Endothelial cell of umbilical vein (primary cell): ENCODE measurements around the gene RBM33. TPM values are rescaled to one million over a fixed set of nuclear protein-coding genes. Genes with fewer than 3 reads are reported as not detected.

Experiments used
- BruUV-seq: library from RNA; stranded (reverse); fragments of 400-500 nt; replicated peaks from 2 replicates; lab custom pipeline; 2021; lab: Mats Ljungman, UMichigan
- CTCF ChIA-PET: fragments of 300-600, 350-600 bp; sonication (Branson Sonifier 250); formaldehyde crosslinking; loops from one replicate; lab custom pipeline; 2021; ENCODE audit warnings: antibody characterized with exemption, inconsistent platforms; lab: Charles Lee
- POLR2A ChIA-PET: fragments of 300-600, 350-600 bp; sonication (Branson Sonifier 250); formaldehyde crosslinking; loops from one replicate; lab custom pipeline; 2021; ENCODE audit warnings: antibody characterized with exemption, inconsistent platforms; lab: Charles Lee
- DNase-seq: peaks from one replicate; pipeline ENCODE4 v3.0.0-alpha.2; 2011; ENCODE audit warnings: low read depth, low spot score
- FAIRE-seq: peaks from 2 replicates; lab custom pipeline; 2011; peaks lifted over from hg19 to GRCh38; lab: Jason Lieb, UNC
- H2AFZ ChIP-seq: 2 replicates; pipeline ENCODE4 v1.6.0; 2012; ENCODE audit warnings: low read depth, low read length, control low read depth, inconsistent platforms
- H3K27ac ChIP-seq: 2 replicates; pipeline ENCODE4 v1.5.1; 2011; ENCODE audit warnings: low read depth, mild to moderate bottlenecking, control low read depth, low read length, moderate library complexity; ENCODE audit not compliant: insufficient read depth
- H3K27me3 ChIP-seq, 2 experiments: 2 replicates each; pipeline versions ENCODE4 v1.6.0 to v1.6.1; 2011; ENCODE audit warnings: low read length in 2 of 2, mixed read lengths in 1 of 2; ENCODE audit not compliant: control insufficient read depth in 2 of 2, insufficient read depth in 2 of 2
- H3K36me3 ChIP-seq, 2 experiments: 2 replicates in 1 of 2; 3 replicates in 1 of 2; pipeline ENCODE4 v1.5.1; 2011; ENCODE audit warnings: low read length in 2 of 2, mild to moderate bottlenecking in 1 of 2, moderate library complexity in 1 of 2; ENCODE audit not compliant: control insufficient read depth in 2 of 2, insufficient read depth in 2 of 2; ENCODE audit errors: extremely low read depth in 1 of 2
- H3K4me1 ChIP-seq: 3 replicates; pipeline ENCODE4 v1.5.1; 2011; ENCODE audit warnings: mild to moderate bottlenecking, low read length; ENCODE audit not compliant: control insufficient read depth, insufficient read depth; ENCODE audit errors: extremely low read depth
- H3K4me2 ChIP-seq: 2 replicates; pipeline ENCODE4 v1.6.1; 2011; ENCODE audit warnings: low read length, control low read depth, mixed read lengths; ENCODE audit not compliant: insufficient read depth
- H3K4me3 ChIP-seq, 3 experiments: fragments of 200-600 bp in 1 of 3; sonication (generic), shearing (Covaris generic) in 1 of 3; replicated peaks in 1 of 3; 2 replicates each; pipeline ENCODE4 v1.5.1; 2011 to 2016; ENCODE audit warnings: control low read depth in 3 of 3, low read length in 3 of 3, mild to moderate bottlenecking in 2 of 3, inconsistent platforms in 1 of 3, low read depth in 1 of 3, moderate library complexity in 1 of 3; ENCODE audit not compliant: insufficient read depth in 1 of 3
- H3K79me2 ChIP-seq: 2 replicates; pipeline ENCODE4 v1.6.0; 2012; ENCODE audit warnings: low read length, inconsistent platforms; ENCODE audit not compliant: control insufficient read depth, insufficient read depth
- H3K9ac ChIP-seq: replicated peaks from 2 replicates; pipeline ENCODE3; 2011; ENCODE audit warnings: low read length, control low read depth; ENCODE audit not compliant: insufficient read depth; ENCODE audit errors: extremely low read depth
- H3K9me1 ChIP-seq: replicated peaks from 3 replicates; pipeline ENCODE4 v1.6.0; 2011; ENCODE audit warnings: mild to moderate bottlenecking, low read length; ENCODE audit not compliant: control insufficient read depth, insufficient read depth; ENCODE audit errors: extremely low read depth
- H3K9me3 ChIP-seq: replicated peaks from 2 replicates; pipeline ENCODE4 v1.5.1; 2012; ENCODE audit warnings: low read length, inconsistent platforms; ENCODE audit not compliant: control insufficient read depth, insufficient read depth
- H4K20me1 ChIP-seq: replicated peaks from 2 replicates; pipeline ENCODE3; 2011; ENCODE audit warnings: mild to moderate bottlenecking, low read length; ENCODE audit not compliant: control insufficient read depth, insufficient read depth; ENCODE audit errors: extremely low read depth
- CTCF ChIP-seq, 2 donors: IDR thresholded peaks; 1 replicate in 1 of 2; 2 replicates in 1 of 2; pipeline ENCODE4 v1.5.1; 2011; ENCODE audit warnings: low read length in 2 of 2, mild to moderate bottlenecking in 2 of 2, moderate library complexity in 2 of 2, control low read depth in 1 of 2, inconsistent platforms in 1 of 2, low read depth in 1 of 2; ENCODE audit not compliant: insufficient read depth in 1 of 2; ENCODE audit errors: extremely low read depth in 1 of 2
- EZH2 ChIP-seq: IDR thresholded peaks from 2 replicates; pipeline ENCODE4 v1.6.1; 2012; ENCODE audit warnings: borderline replicate concordance, low read depth, mild to moderate bottlenecking, moderate library complexity, low read length, inconsistent platforms; ENCODE audit not compliant: severe bottlenecking
- FOS ChIP-seq: IDR thresholded peaks from 2 replicates; pipeline ENCODE4 v1.6.1; 2011; ENCODE audit warnings: mild to moderate bottlenecking, low read length, moderate library complexity, borderline replicate concordance; ENCODE audit not compliant: insufficient read depth
- GATA2 ChIP-seq: IDR thresholded peaks from 2 replicates; pipeline ENCODE4 v1.7.0; 2011; ENCODE audit warnings: low read depth, mild to moderate bottlenecking, moderate library complexity, mixed read lengths, low read length; ENCODE audit not compliant: insufficient read length, insufficient read depth
- JUN ChIP-seq: IDR thresholded peaks from 2 replicates; pipeline ENCODE4 v1.6.1; 2011; ENCODE audit warnings: borderline replicate concordance, low read depth; ENCODE audit not compliant: insufficient read length, insufficient read depth
- MAX ChIP-seq: IDR thresholded peaks from 2 replicates; pipeline ENCODE4 v1.6.1; 2011; ENCODE audit not compliant: insufficient read depth, insufficient read length
- MYC ChIP-seq: IDR thresholded peaks from one replicate; pipeline ENCODE4 v1.6.1; 2011; ENCODE audit warnings: mild to moderate bottlenecking, low read depth, low read length
- POLR2A ChIP-seq: IDR thresholded peaks from 2 replicates; pipeline ENCODE4 v1.6.1; 2012; ENCODE audit warnings: low read depth, mild to moderate bottlenecking, control low read depth, low read length
- POLR2AphosphoS5 ChIP-seq: IDR thresholded peaks from 2 replicates; pipeline ENCODE4 v1.6.1; 2012; ENCODE audit warnings: low read depth, mild to moderate bottlenecking, control low read depth, low read length, moderate library complexity; ENCODE audit not compliant: insufficient read depth
- dilution Hi-C: fragments of 300-500 bp; cut with MboI; formaldehyde crosslinking; loops from one replicate; pipeline ENCODE4 v1.15.0; 2019; ENCODE audit warnings: low sequenced_read_pairs; ENCODE audit not compliant: extremely low pct_ligation_motif_present
- intact Hi-C: fragments of 100-400 bp; cut with micrococcal nuclease; formaldehyde crosslinking; loops from one replicate; pipeline ENCODE4 v1.10.0; 2022
- polyA plus RNA-seq, 4 experiments: library from polyadenylated mRNA; depleted of rRNA in 3 of 4; stranded (reverse) in 3 of 4; unstranded in 1 of 4; fragments of >200 nt; gene quantifications; 2 replicates each; pipeline versions ENCODE4 v1.2.1 to v1.2.3, GENCODE V29; 2011 to 2012; ENCODE audit warnings: missing spikeins in 1 of 4
- total RNA-seq: library from RNA; stranded (reverse); gene quantifications from 2 replicates; pipeline ENCODE4 v1.2.3, GENCODE V29; 2021

RBM33 gene
- total and polyA plus RNA-seq, 2 donors (not counting 3 experiments of a cell fraction or from before 2014, with no cell fraction given) = 16.2 to 68.2 TPM

- no peak for TF ChIP-seq FOS
- TF ChIP-seq CTCF (IDR thresholded peaks at IDR 0.05; ENCODE audit: extremely low read depth in 1 of 2, insufficient read depth in 1 of 2, low read depth in 1 of 2, low read length in 2 of 2) = no peak
- TF ChIP-seq MAX = no peak
- TF ChIP-seq EZH2 = no peak
- TF ChIP-seq JUN = no peak
- no peak for TF ChIP-seq MYC
- no peak for TF ChIP-seq POLR2AphosphoS5
- TF ChIP-seq POLR2A = no peak
- TF ChIP-seq GATA2 = no peak
- H3K9ac ChIP-seq = no peak overlapping the region
- dilution Hi-C loops = no loop called here
- no peak for DNase-seq
- H3K27me3 ChIP-seq = peaks cover 0 to 2% of the 10 kb centered on the region in 2 experiments
- ChIA-PET POLR2A (no interaction called here), CTCF (interaction anchor here (2.5 kb wide), 1 partner anchor 187 kb away, joined by 12 read pairs; no protein-coding TSS in a partner anchor)
- BruUV-seq = no TSS peak
- no peaks in the 10 kb centered on the region for H3K4me1 ChIP-seq
- no peak overlapping the region for H3K27ac ChIP-seq
- H3K79me2 ChIP-seq = no peaks in the 10 kb centered on the region
- H3K36me3 ChIP-seq = peaks cover 0 to 4% of the 10 kb centered on the region in 2 experiments
- H3K9me3 ChIP-seq = no peaks in the 10 kb centered on the region
- intact Hi-C loops = no loop called here
- H3K4me3 ChIP-seq = no peak overlapping the region
- no peaks in the 10 kb centered on the region for H4K20me1 ChIP-seq
- no peak for FAIRE-seq
- H2AFZ ChIP-seq = no peak overlapping the region
- H3K4me2 ChIP-seq = no peak overlapping the region
- no peaks in the 10 kb centered on the region for H3K9me1 ChIP-seq
Measured at GRCh38 chr7:155786491-155786890, 142.0 kb downstream of the RBM33 start.
